PFSK-1 (cell line): ENCODE data around the gene TMEM178A.

Experiments
- POLR2AphosphoS5 ChIP-seq: IDR thresholded peaks from 2 replicates; pipeline ENCODE4 v1.6.1; 2012; ENCODE audit warnings: low read depth, mild to moderate bottlenecking, control low read depth, low read length, moderate library complexity
- TAF1 ChIP-seq: IDR thresholded peaks from 2 replicates; pipeline ENCODE4 v1.6.1; 2012; ENCODE audit warnings: low read length, control low read depth, borderline replicate concordance; ENCODE audit not compliant: insufficient read depth

DNA sequence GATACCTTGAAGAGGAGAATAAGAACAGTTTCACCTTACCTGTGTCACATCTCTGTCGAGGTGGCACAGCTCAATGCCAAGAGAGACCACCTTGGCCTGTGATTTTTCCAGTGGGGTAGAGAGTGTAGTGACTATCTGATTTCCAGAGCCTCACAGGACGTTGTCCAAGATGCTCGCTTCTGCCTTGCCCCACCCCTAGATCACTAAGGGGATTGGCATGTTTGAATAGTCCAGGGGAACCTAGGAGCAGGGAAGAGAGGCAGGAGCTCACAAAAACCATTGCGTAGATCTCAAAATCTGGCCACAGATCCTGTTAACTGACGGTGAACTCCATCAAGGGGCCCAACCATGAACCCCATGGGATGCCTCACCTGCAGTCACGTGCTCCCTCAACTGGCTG lies 24.2 kb downstream of the TMEM178A start:
- TF ChIP-seq POLR2AphosphoS5 (no peak), TAF1 (no peak)
